Astrocyte (in vitro differentiated cells and primary cell): ENCODE measurements around the gene IP6K2.

Experiments used
- EZH2 ChIP-seq: IDR thresholded peaks from 2 replicates; pipeline ENCODE4 v1.6.1; 2012; ENCODE audit warnings: mild to moderate bottlenecking, low read length, inconsistent platforms; ENCODE audit not compliant: insufficient read depth
- TF ChIP-seq, protein P1 (sequence below): IDR thresholded peaks from 2 replicates; pipeline ENCODE4 v1.5.1; 2011; ENCODE audit warnings: low read depth, mild to moderate bottlenecking, inconsistent platforms, low read length, moderate library complexity; ENCODE audit not compliant: insufficient read depth

DNA sequence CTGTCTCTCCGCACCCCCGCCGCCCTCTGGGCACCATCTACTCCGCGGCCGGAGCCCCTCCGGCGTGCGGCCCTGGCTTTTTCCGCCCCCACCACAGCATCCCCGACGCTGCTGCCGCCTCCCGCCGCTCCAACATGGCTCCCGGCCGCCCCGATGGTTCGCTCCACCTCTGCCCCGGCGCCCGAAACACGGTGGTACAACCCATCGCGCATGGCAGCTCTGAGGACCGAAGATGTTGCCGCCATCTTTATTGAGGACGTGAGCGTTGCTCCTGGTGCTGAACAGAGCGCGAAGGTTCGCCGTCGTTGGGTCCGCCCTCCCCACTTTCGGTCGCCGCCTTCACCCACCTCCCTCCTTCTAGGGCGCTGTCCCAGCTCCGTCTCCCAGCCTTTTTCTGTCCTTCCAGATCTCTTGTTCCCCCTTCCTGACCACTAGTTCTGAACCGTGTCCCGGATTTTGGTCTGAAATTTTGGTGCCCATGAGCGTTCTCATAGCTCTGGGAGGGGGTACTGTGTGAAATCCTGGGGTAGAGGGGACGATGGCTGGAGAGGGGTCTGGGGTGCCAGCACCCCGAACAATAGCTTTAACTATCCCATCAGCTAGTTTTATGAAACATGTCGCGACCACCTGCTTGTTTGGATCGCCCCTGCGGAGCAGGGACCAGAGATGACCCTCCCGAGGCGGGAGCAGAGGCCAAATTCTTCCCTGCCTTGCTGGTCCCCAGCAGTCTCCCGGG is 54.1 kb downstream of the IP6K2 start, which contains the start of gene CELSR3:
- TF ChIP-seq, protein P1, sequence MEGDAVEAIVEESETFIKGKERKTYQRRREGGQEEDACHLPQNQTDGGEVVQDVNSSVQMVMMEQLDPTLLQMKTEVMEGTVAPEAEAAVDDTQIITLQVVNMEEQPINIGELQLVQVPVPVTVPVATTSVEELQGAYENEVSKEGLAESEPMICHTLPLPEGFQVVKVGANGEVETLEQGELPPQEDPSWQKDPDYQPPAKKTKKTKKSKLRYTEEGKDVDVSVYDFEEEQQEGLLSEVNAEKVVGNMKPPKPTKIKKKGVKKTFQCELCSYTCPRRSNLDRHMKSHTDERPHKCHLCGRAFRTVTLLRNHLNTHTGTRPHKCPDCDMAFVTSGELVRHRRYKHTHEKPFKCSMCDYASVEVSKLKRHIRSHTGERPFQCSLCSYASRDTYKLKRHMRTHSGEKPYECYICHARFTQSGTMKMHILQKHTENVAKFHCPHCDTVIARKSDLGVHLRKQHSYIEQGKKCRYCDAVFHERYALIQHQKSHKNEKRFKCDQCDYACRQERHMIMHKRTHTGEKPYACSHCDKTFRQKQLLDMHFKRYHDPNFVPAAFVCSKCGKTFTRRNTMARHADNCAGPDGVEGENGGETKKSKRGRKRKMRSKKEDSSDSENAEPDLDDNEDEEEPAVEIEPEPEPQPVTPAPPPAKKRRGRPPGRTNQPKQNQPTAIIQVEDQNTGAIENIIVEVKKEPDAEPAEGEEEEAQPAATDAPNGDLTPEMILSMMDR, result no peak
- TF ChIP-seq EZH2, result no peak
